Ovary (tissue), 9 donors: ENCODE measurements around the gene FHAD1. TPM values are rescaled to one million over a fixed set of nuclear protein-coding genes. Genes with fewer than 3 reads are reported as not detected.

Experiments
- DNase-seq, 5 donors: peaks; one replicate each; pipeline ENCODE4 v3.0.0-alpha.2; 2019 to 2020
- H3K27ac ChIP-seq, 2 donors: fragments of 200-600 bp; one replicate each; pipeline versions ENCODE4 v1.5.1 to v1.8.0; 2019 to 2022
- H3K27me3 ChIP-seq: fragments of 200-600 bp; one replicate; pipeline ENCODE4 v1.8.0; 2022
- H3K36me3 ChIP-seq: fragments of 200-600 bp; sonication (generic); one replicate; pipeline ENCODE4 v1.5.1; 2019
- H3K4me1 ChIP-seq: one replicate; pipeline ENCODE4 v1.8.1; 2013; ENCODE audit warnings: mild to moderate bottlenecking, moderate library complexity; ENCODE audit not compliant: insufficient read depth
- H3K4me3 ChIP-seq: fragments of 200-600 bp; sonication (generic); one replicate; pipeline ENCODE4 v1.5.1; 2017
- H3K9me3 ChIP-seq, 2 donors: fragments of 200-600 bp in 1 of 2; sonication (generic) in 1 of 2; one replicate each; pipeline versions ENCODE4 v1.5.1 to v1.8.1; 2013 to 2019; ENCODE audit warnings: mild to moderate bottlenecking in 1 of 2, moderate library complexity in 1 of 2
- EP300 ChIP-seq: sonication (generic); formaldehyde crosslinking; IDR thresholded peaks from one replicate; pipeline ENCODE4 v1.6.1; 2017; ENCODE audit warnings: antibody characterized with exemption
- POLR2A ChIP-seq: fragments of 450-650 bp; IDR thresholded peaks from one replicate; pipeline ENCODE4 v1.6.1; 2017; ENCODE audit warnings: antibody characterized with exemption, mild to moderate bottlenecking, moderate library complexity
- WGBS, 3 donors: extraction: QIAGEN DNeasy Blood & Tissue Kit in 1 of 3; methylation state at CpG; one replicate each; pipeline versions ENCODE4 v1.1.5 to v1.1.7; 2013 to 2017; 5-methylcytosine and 5-hydroxymethylcytosine counted together
- intact Hi-C, 4 donors: fragments of 100-400 bp; cut with DNase I; formaldehyde crosslinking; loops; one replicate each; pipeline versions ENCODE4 v1.11.0 to v1.15.1; 2022 to 2023
- polyA plus RNA-seq, 2 donors: library from polyadenylated mRNA; stranded (reverse); fragments of 200-250 nt in 1 of 2; fragments of 350-450 nt in 1 of 2; fragmentation: Illumina TruSeq in 1 of 2; extraction: RNeasy Lipid Tissue Mini Kit (QIAGEN cat#74804) in 1 of 2; gene quantifications; one replicate each; pipeline ENCODE4 v1.2.3, GENCODE V29; 2013 to 2014
- total RNA-seq, 7 donors: library from RNA; depleted of rRNA in 2 of 7; stranded (reverse); fragments of >200 nt in 2 of 7; fragmentation: NEBNext Ultra II Directional in 3 of 7; extraction: Animal tissue kit (Norgen Biotek cat#: 25700) in 3 of 7; gene quantifications; one replicate each; pipeline versions ENCODE4 v1.1.0 to v1.2.4, GENCODE V29; 2016 to 2023
- TF ChIP-seq, protein P1 (sequence below), 3 donors: fragments of 450-650 bp in 2 of 3; fragments of 200-600 bp in 1 of 3; IDR thresholded peaks; one replicate each; pipeline versions ENCODE4 v1.5.1 to v1.8.0; 2016 to 2022; ENCODE audit warnings: antibody characterized with exemption in 3 of 3, mild to moderate bottlenecking in 1 of 3
- donor health status: DM: no; HTN: no; CAD: no; lungs with moderate emphysema.
- donor health status: DM: no; HTN: no; CAD: no.
- donor health status: Bipolar disorder and iron deficiency.
- donor health status: DM: yes; HTN: yes; CAD: no.
- donor health status: DM: no; HTN: no; CAD: no.
- donor health status: DM: yes; HTN: yes; CAD: no.

FHAD1 gene
- total and polyA plus RNA-seq, 9 donors: 0.40 to 23.0 (median 1.4) TPM

DNA sequence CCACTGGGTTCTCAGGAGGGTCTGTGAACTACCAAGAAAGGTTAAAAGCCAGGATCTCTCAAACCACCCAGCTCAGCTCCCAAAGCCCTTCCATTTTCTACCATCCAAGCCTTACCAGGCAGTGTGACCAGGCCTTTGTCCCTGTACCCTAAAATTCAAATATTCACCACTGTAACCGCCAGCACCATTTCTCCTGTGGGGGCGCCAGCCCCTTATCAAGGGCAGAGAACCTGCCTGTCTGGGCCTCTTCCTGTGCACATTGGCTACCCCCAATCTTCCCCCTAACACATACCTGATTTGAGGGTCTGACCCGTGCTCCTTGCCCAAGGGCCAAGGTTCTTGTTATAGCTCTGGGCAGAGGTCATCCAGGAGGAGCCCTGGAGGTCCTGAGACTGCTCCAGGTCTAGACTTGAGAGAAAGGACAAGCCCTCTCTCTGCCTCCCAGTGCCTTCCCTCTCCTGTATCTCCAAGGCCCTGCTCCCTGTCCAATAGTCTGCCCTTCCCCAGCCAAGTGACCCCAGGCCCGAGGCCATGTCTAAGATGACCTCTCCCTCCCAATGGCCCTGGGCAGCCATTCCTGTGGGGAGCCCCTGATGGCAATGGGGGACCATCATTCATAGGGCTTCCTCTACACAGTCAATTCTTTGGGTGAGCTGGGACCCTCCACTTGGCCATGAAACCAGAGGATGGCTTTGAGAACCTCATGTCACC lies 78.5 kb downstream of the FHAD1 start:
- Histone ChIP-seq H3K9me3 (no peaks in the 10 kb centered on the region), H3K4me3 (no peak overlapping the region), H3K27me3 (no peaks in the 10 kb centered on the region), H3K36me3 (no peaks in the 10 kb centered on the region), H3K27ac (no peak overlapping the region), H3K4me1 (peaks cover 7% of the 10 kb centered on the region)
- TF ChIP-seq POLR2A (no peak), EP300 (no peak)
- TF ChIP-seq, protein P1, sequence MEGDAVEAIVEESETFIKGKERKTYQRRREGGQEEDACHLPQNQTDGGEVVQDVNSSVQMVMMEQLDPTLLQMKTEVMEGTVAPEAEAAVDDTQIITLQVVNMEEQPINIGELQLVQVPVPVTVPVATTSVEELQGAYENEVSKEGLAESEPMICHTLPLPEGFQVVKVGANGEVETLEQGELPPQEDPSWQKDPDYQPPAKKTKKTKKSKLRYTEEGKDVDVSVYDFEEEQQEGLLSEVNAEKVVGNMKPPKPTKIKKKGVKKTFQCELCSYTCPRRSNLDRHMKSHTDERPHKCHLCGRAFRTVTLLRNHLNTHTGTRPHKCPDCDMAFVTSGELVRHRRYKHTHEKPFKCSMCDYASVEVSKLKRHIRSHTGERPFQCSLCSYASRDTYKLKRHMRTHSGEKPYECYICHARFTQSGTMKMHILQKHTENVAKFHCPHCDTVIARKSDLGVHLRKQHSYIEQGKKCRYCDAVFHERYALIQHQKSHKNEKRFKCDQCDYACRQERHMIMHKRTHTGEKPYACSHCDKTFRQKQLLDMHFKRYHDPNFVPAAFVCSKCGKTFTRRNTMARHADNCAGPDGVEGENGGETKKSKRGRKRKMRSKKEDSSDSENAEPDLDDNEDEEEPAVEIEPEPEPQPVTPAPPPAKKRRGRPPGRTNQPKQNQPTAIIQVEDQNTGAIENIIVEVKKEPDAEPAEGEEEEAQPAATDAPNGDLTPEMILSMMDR (IDR thresholded peaks at IDR 0.05): no peak
- intact Hi-C loops: loop anchor here in 3 of 4 donors (2.0 to 10.0 kb wide), 5 partner anchors 102 to 419 kb away; partner anchors contain the start of genes SLC25A34 (in 1 of the 3) and TMEM82 (in 1 of the 3)
- 94 to 96% (median 96%) methylated on average over 4 of the region's 4 CpGs for WGBS, 3 donors
- no peak for DNase-seq

DNA sequence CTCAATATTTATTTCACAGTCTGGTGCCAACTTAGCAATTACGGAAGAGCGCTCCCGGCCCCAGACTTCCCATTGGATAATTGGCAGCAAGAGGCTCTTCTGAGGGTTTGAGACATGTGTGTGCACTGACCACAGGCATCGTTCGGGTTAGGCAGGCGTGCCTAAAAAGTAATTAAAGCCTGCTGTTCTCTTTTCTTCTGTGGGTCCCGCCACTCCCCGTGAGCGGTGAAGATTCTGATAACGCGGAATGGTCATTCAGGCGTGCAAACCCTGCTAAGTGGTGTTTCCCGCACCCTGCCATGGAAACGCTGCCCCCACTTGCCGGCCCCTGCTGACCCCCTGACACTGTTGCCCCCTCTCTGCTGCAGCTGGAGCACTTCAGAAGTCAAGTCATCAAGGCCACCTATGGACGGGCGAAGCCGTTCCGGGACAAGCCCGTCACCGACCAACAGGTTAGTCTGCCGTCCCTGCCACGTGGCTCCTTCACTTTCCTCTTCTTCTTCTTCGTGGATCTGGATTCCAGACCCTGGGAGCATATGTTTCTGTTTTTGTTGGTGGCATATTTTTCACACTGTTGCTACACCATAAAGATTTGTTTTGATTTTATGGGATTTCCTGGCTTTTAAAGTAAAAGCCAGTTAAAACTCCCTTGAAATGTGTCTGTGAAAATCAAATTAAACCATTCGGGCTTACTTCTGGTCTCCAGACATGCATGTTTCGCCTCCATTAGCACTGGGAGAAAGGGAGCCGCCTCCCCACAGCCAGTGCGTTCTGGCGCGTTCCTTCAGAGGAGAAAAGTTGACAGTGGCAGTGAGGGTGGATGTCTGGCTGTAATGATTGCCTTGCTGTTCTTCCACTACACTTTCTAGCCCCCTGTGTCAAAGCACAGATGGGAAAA lies 79.9 kb downstream of the FHAD1 start:
- no peak overlapping the region for H3K27ac ChIP-seq

DNA sequence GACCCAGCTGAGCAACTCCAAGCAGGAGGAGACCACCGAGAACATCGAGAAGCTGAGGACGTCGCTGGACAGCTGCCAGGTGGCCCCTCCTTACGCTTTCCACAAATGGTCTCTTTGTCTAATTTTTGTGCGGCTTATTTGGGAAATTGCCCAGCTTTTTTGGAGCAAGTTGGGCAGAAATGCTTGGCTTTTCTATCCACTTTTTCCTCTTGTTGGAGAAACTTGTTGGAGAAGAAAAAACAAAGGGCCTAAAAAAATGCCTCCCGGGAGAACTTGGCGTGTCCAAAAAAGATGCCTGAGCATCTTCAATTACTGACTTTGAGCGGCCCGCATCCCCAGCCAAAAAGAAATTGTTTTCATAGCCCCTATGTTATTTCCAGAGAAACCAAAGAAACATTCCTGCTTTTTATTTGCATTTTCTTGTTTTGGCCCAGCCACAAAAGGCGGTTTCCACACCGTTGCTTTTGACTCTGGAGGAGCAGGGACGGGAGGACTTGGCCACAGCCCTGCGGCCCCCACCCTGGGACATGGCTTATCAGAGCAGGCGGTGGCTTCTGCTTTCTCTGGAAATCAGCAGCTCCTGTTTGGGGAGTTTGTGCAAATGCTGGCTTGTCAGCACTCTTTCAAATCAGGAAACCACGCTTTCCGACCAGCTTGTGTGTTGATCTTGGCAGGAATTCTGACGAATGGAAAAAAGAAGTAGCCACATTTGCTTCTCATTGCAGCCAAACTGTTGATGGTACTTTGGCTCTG lies 81.5 kb downstream of the FHAD1 start:
- TF ChIP-seq, protein P1 (IDR thresholded peaks at IDR 0.05): no peak
- TF ChIP-seq EP300 (no peak), POLR2A (no peak)
- 1 to 3% (median 1%) methylated on average over 18 of the region's 18 CpGs for WGBS, 3 donors
- Histone ChIP-seq H3K27me3 (no peaks in the 10 kb centered on the region), H3K4me3 (no peak overlapping the region), H3K27ac (no peak overlapping the region), H3K9me3 (no peaks in the 10 kb centered on the region), H3K36me3 (no peaks in the 10 kb centered on the region), H3K4me1 (peaks cover 7% of the 10 kb centered on the region)
- intact Hi-C loops: loop anchor here in 3 of 4 donors (5.0 to 10.0 kb wide), 3 partner anchors 99 to 416 kb away; partner anchors contain the start of genes SLC25A34 (in 1 of the 3) and TMEM82 (in 1 of the 3)
- DNase-seq: peak; percentile 68 to 76 (median 72)

More for the DNA sequence above, 79.9 kb downstream of the FHAD1 start:
- DNase-seq: peak in 2 of 5 donors; percentile 40 to 50
- TF ChIP-seq EP300 (no peak), POLR2A (no peak)
- TF ChIP-seq, protein P1 (IDR thresholded peaks at IDR 0.05): no peak
- 24 to 30% (median 25%) methylated on average over 30 of the region's 30 CpGs for WGBS, 3 donors
- intact Hi-C loops: loop anchor here in 3 of 4 donors (5.0 to 10.0 kb wide), 3 partner anchors 100 to 418 kb away; partner anchors contain the start of genes SLC25A34 (in 1 of the 3) and TMEM82 (in 1 of the 3)
- no peaks in the 10 kb centered on the region for H3K9me3 ChIP-seq
- H3K4me3 ChIP-seq: no peak overlapping the region
- H3K4me1 ChIP-seq: peaks cover 7% of the 10 kb centered on the region
- no peaks in the 10 kb centered on the region for H3K27me3 ChIP-seq
- no peaks in the 10 kb centered on the region for H3K36me3 ChIP-seq
